Activated CD4-positive, alpha-beta T cell treated with anti-CD3 and anti-CD28 coated beads for 36 hours (primary cell): ENCODE results near the gene OGDH. TPM values are rescaled to one million over a fixed set of nuclear protein-coding genes. Genes with fewer than 3 reads are reported as not detected.

Experiments
- ATAC-seq: fragments of 200-7000 bp; cut with Tn5 transposase; one replicate; pipeline ENCODE4 v1.10.0; 2021; ENCODE audit warnings: mild to moderate bottlenecking, moderate library complexity
- CTCF ChIA-PET: fragments of 350-600 bp; sonication (Branson Sonifier 250); formaldehyde crosslinking; loops from one replicate; lab custom pipeline; 2021; ENCODE audit warnings: antibody characterized with exemption; lab: Charles Lee
- POLR2A ChIA-PET: fragments of 350-600 bp; sonication (Branson Sonifier 250); formaldehyde crosslinking; loops from one replicate; lab custom pipeline; 2021; ENCODE audit warnings: antibody characterized with exemption, inconsistent platforms; lab: Charles Lee
- DNase-seq: peaks from one replicate; pipeline ENCODE4 v3.0.0-alpha.2; 2020
- H3K27ac Mint-ChIP-seq: one replicate; pipeline ENCODE4 v1.8.0; 2021; ENCODE audit warnings: mixed read lengths
- H3K27me3 Mint-ChIP-seq: one replicate; pipeline ENCODE4 v1.8.0; 2021; ENCODE audit warnings: mixed read lengths
- H3K36me3 Mint-ChIP-seq: one replicate; pipeline ENCODE4 v1.8.0; 2021; ENCODE audit warnings: low read depth, mixed read lengths
- H3K4me1 Mint-ChIP-seq: one replicate; pipeline ENCODE4 v1.8.0; 2021; ENCODE audit warnings: mixed read lengths
- H3K4me3 Mint-ChIP-seq: one replicate; pipeline ENCODE4 v1.8.0; 2021; ENCODE audit warnings: mild to moderate bottlenecking, moderate library complexity, mixed read lengths
- H3K9me3 Mint-ChIP-seq: one replicate; pipeline ENCODE4 v1.8.0; 2021; ENCODE audit warnings: low read depth, mixed read lengths
- intact Hi-C, 2 experiments: fragments of 100-400 bp; cut with DNase I in 1 of 2; cut with micrococcal nuclease in 1 of 2; formaldehyde crosslinking; loops; one replicate each; pipeline versions ENCODE4 v1.14.2 to v1.15.1; 2022 to 2024; cut with DNase I, micrococcal nuclease
- total RNA-seq, 2 experiments: library from RNA; stranded (reverse); gene quantifications; one replicate each; pipeline ENCODE4 v1.2.3, GENCODE V29; 2021

OGDH gene
- total RNA-seq, 2 experiments from 2014 or later = 80.3 to 90.1 TPM

DNA sequence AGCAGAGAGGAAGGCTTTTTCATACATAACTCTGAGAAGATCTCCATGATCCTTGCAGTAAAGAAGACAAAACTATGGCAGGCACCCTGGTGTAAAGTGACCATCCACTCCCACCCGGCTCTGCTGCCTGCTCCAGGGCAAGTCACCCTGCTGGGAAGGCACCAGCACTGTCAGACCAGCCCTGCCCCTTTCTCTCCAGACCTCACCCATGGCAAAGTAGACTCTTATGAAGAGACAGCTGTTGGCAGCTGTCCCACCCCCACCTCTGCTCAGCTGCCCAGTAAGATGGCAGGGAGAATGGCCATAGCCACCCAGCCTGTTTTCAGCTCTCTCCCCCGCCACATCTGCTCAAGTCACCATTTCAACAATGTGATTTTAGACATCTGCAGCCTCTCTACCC lies 133.6 kb downstream of the OGDH start:
- H3K27ac Mint-ChIP-seq = no peak overlapping the region
- peaks cover 12% of the 10 kb centered on the region for H3K4me1 Mint-ChIP-seq
- H3K4me3 Mint-ChIP-seq = no peak overlapping the region
- no peaks in the 10 kb centered on the region for H3K36me3 Mint-ChIP-seq
- ATAC-seq (no peak), DNase-seq (no peak)
- no peaks in the 10 kb centered on the region for H3K27me3 Mint-ChIP-seq
- no peaks in the 10 kb centered on the region for H3K9me3 Mint-ChIP-seq
- ChIA-PET CTCF (interaction anchor here (0.6 kb wide), 1 partner anchor 1090 kb away, joined by 3 read pairs; no protein-coding TSS in a partner anchor), POLR2A (no interaction called here)
- intact Hi-C loops = no loop called here

DNA sequence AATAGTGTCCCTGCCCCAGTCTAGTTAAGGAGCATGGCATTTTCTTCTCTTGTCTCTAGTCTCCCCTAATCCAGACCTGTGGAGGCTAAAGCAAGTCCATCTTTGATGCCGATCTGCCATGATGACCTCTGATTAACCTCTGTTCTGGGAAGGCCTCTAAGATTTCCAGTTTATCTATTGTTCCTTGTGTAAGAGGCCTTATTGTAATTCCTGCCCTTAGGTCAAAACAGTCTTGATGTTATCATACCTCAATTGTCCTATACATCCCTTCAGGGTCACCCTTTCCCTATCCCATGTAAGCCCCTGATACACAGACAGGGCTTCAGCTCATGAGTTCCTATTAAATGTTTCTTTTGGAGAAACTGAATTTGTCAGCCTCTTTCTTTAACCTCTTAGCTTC lies 137.3 kb downstream of the OGDH start:
- ATAC-seq = no peak
- no peaks in the 10 kb centered on the region for H3K27me3 Mint-ChIP-seq
- ChIA-PET CTCF (no interaction called here), POLR2A (no interaction called here)
- no peak overlapping the region for H3K27ac Mint-ChIP-seq
- no peaks in the 10 kb centered on the region for H3K36me3 Mint-ChIP-seq
- peaks cover 6% of the 10 kb centered on the region for H3K4me1 Mint-ChIP-seq
- intact Hi-C loops = no loop called here
- H3K9me3 Mint-ChIP-seq = no peaks in the 10 kb centered on the region
- no peak for DNase-seq
- no peak overlapping the region for H3K4me3 Mint-ChIP-seq

DNA sequence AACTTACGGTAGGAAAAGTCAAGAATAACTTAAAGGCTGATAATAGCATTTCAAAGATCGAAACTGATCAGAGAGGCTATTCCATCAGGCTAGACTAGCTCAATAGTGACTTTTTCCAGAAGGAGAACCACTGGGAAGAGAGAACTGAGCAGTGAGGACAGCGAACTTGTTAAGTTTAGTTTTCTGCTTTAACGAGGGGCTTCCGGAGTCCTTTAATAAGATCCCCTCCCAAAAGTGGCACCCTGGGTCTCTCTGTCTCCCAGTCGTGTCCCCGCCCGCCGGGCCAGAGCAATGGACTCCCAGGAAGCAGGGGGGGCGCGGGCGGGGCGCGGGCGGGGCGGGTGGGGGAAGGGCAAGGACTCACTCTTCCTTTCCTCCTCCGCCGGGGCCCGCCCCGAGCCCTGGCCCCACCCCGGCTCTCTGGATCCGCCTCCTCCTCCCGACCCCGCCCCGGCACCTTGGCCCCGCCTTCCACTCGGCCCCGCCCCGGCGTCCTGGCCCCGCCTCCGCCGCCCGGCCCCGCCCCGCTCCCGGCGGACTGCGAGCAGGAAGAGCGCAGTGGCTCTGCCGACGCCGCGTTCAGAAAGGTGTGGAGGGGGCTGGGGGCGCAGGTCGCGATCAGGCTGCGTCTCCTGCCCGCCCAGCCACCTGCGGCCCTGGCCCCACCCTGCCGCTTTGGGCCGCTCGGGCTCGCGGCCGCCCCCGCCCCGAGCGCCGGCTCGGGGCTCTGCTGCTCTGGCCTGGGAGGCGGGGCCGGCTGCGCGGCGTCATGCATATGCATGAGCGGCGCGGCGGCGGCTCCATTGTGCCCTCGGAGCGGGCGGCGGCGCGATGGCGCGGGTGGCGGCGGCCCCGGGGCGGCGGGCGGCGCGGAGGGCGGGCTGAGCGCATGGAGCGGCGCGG lies 141.9 kb downstream of the OGDH start, which contains the start of gene ZMIZ2:
Gene ZMIZ2, plus strand, starts transcription at position 803 of the 903 bp plus-strand sequence. CDS start 7,403 bp downstream, outside the sequence.
- CTCF ChIA-PET = interaction anchor here (1.0 kb wide), 2 partner anchors 10 to 13 kb away, joined by 4 to 5 read pairs; no protein-coding TSS in a partner anchor
- no peaks in the 10 kb centered on the region for H3K9me3 Mint-ChIP-seq
- intact Hi-C loops = loop anchor here (1.0 to 5.0 kb wide), 18 partner anchors 13 to 666 kb away; partner anchors contain the start of genes PPIA (in 2 of the 2), PURB (in 2 of the 2), TMED4 (in 2 of the 2) and H2AZ2 (in 1 of the 2)
- ATAC-seq (peak; percentile 87), DNase-seq (peak; percentile 97)
- H3K27ac Mint-ChIP-seq = peak within 1 kb of the TSS; percentile 97
- H3K4me3 Mint-ChIP-seq = peak within 1 kb of the TSS; percentile 78
- POLR2A ChIA-PET = interaction anchor here (1.5 to 2.3 kb wide), 2 partner anchors 49 to 142 kb away, joined by 7 to 8 read pairs; partner anchors contain the start of gene OGDH
- H3K27me3 Mint-ChIP-seq = no peaks in the 10 kb centered on the region
- H3K36me3 Mint-ChIP-seq = peaks cover 18% of the 10 kb centered on the region
- H3K4me1 Mint-ChIP-seq = peaks cover 31% of the 10 kb centered on the region

DNA sequence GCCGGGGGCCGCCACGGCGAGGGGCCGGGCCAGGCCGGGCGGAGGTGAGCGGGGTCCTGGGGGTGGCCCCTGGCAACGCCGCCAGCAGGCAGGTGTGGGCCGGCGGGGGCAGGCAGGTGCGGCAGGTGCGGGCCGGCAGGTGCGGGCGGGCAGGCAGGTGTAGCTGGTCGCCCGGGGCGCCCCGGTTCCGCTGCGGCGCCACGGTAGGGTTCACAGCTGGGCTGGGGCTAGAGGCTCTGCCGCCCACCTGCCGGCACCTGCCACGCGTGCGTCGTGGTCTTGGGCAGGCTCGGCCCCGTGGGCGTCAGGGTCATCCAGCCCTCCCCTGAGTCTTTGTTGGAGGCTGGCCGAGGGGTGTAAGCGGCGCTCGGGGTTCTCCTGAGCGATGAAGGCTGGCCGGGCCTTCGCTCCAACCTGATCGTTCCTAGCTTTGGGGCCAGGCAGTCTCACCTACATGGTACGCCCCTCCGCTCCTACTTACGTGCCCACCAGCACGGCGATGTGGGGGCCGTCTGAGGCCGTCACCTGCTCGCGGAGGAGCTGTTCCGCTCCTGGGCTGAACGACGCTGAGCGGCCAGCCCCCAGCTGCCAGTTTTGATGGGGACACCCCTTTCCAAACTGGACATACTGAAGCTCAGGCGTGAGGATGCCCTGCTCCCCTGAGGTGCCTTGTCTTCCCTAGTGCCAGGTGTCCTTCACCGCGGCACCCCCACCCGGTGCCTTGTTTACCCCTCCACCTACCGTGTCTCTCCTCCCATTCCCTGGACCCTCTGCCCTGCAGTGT lies 142.7 kb downstream of the OGDH start:
- ATAC-seq (no peak), DNase-seq (peak; percentile 50)
- ChIA-PET CTCF (interaction anchor here (0.9 to 1.8 kb wide), 2 partner anchors 111 to 142 kb away, joined by 3 to 5 read pairs; no protein-coding TSS in a partner anchor), POLR2A (interaction anchor here (0.6 to 2.3 kb wide), 6 partner anchors 13 to 175 kb away, joined by 3 to 8 read pairs (median 4); partner anchors contain the start of genes DDX56, OGDH and TMED4)
- Mint-ChIP-seq H3K27ac (peak overlapping the region; percentile 78), H3K36me3 (peaks cover 18% of the 10 kb centered on the region), H3K4me3 (peak overlapping the region; percentile 78), H3K9me3 (no peaks in the 10 kb centered on the region), H3K4me1 (peaks cover 35% of the 10 kb centered on the region), H3K27me3 (no peaks in the 10 kb centered on the region)
- intact Hi-C loops = loop anchor here (1.0 to 5.0 kb wide), 18 partner anchors 14 to 667 kb away; partner anchors contain the start of genes PPIA (in 2 of the 2), PURB (in 2 of the 2), TMED4 (in 2 of the 2) and H2AZ2 (in 1 of the 2)

DNA sequence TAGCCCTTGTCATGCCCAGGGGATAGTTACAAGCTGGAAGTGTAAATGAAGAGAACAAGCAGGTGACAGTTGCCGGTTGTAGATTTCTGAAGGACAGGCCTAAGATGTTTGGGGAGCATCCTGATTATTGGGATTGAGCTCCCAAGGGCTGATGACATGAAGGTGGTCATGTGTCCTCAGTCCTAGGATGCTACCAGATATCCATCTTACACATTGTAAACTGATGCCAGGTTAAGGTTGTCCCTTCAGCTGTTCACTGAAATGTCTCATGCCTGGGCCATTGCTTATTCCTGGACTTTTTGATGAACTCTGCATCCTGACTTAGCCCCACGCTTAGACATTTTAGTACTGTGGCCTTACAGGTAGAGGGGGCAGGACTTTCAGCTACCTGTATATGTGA lies 143.6 kb downstream of the OGDH start:
- H3K27me3 Mint-ChIP-seq = no peaks in the 10 kb centered on the region
- H3K9me3 Mint-ChIP-seq = no peaks in the 10 kb centered on the region
- POLR2A ChIA-PET = interaction anchor here (0.5 to 2.3 kb wide), 6 partner anchors 14 to 144 kb away, joined by 3 to 8 read pairs (median 4); partner anchors contain the start of gene OGDH
- H3K27ac Mint-ChIP-seq = peak overlapping the region; percentile 78
- intact Hi-C loops = loop anchor here (2.0 to 5.0 kb wide), 5 partner anchors 99 to 549 kb away; partner anchors contain the start of genes H2AZ2 (in 1 of the 2), PURB (in 1 of the 2), TMED4 (in 1 of the 2) and YKT6 (in 1 of the 2)
- H3K4me3 Mint-ChIP-seq = peak overlapping the region; percentile 78
- H3K4me1 Mint-ChIP-seq = peaks cover 38% of the 10 kb centered on the region
- CTCF ChIA-PET = interaction anchor here (0.8 to 1.8 kb wide), 4 partner anchors 18 to 143 kb away, joined by 3 to 5 read pairs (median 4); no protein-coding TSS in a partner anchor
- peaks cover 18% of the 10 kb centered on the region for H3K36me3 Mint-ChIP-seq
- ATAC-seq = no peak
- DNase-seq = no peak

DNA sequence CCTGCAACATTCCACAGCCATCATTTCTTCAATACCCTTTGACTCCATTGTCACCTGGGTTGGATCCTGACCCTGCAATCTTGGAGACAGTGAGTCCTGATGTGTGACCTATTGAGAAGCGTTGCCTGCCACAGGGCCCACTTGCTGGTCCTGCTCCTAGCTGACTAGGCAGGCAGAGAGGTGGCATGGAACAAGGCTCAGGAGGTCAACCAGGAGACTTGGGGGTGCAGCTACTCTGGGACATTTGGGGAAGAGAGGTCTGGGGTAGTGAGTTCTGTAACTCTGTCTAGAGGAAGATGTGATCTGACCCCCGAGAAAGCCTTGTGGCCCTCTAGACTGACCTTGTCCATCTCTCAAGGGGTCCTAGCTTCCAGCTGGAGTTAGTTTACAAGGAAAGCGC lies 144.0 kb downstream of the OGDH start:
- peaks cover 40% of the 10 kb centered on the region for H3K4me1 Mint-ChIP-seq
- peak overlapping the region; percentile 78 for H3K27ac Mint-ChIP-seq
- no peak for DNase-seq
- H3K36me3 Mint-ChIP-seq = peaks cover 18% of the 10 kb centered on the region
- ChIA-PET CTCF (interaction anchor here (0.6 to 1.8 kb wide), 5 partner anchors 17 to 180 kb away, joined by 3 to 5 read pairs (median 4); no protein-coding TSS in a partner anchor), POLR2A (interaction anchor here (0.5 to 2.3 kb wide), 6 partner anchors 15 to 254 kb away, joined by 3 to 7 read pairs (median 4); partner anchors contain the start of gene OGDH)
- no peak for ATAC-seq
- H3K27me3 Mint-ChIP-seq = no peaks in the 10 kb centered on the region
- H3K4me3 Mint-ChIP-seq = peak overlapping the region; percentile 78
- H3K9me3 Mint-ChIP-seq = no peaks in the 10 kb centered on the region
- intact Hi-C loops = loop anchor here in 1 of 2 experiments (2.0 kb wide), 1 partner anchor 98 kb away; the partner anchor contains the start of gene H2AZ2

DNA sequence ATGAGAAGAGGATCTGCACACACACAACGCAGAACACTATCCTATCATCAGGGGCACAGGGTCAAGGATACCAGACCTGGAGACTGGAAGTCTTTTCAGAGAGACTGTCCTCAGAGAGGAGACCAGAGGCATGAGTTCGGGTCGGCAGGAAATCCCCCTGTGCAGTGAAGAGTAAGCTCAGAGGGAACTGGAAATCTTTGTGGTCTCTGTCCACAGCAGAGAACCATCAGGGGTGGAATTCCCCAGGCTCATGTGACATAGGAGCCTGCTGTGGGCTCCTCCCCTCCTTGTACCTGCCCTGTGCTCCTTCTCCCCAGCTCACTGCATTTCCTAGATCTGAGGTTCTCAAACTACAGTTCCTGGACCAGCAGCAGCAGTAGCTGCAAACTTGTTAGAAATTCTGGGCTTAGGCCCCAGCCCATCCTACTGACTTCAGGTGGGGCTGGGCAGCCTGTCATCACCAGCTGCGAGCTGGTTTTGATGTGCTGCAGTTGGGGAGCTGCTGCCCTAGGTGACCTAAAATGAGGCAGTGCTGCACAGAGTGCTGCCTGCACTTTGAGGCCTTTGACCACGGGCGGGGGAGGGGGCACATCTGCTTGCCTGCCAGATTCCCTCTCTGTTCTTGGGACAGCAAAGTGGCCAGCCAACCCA lies 144.6 kb downstream of the OGDH start:
- peak overlapping the region; percentile 78 for H3K4me3 Mint-ChIP-seq
- H3K9me3 Mint-ChIP-seq = no peaks in the 10 kb centered on the region
- CTCF ChIA-PET = interaction anchor here (0.6 to 1.8 kb wide), 5 partner anchors 16 to 180 kb away, joined by 3 to 5 read pairs (median 4); no protein-coding TSS in a partner anchor
- peaks cover 40% of the 10 kb centered on the region for H3K4me1 Mint-ChIP-seq
- no peaks in the 10 kb centered on the region for H3K27me3 Mint-ChIP-seq
- POLR2A ChIA-PET = interaction anchor here (0.6 to 2.3 kb wide), 2 partner anchors 145 to 253 kb away, joined by 3 to 7 read pairs; partner anchors contain the start of gene OGDH
- intact Hi-C loops = loop anchor here (1.0 to 2.0 kb wide), 2 partner anchors 98 to 135 kb away; partner anchors contain the start of gene H2AZ2 (in 1 of the 2)
- ATAC-seq = peak; percentile 55
- peak overlapping the region; percentile 78 for H3K27ac Mint-ChIP-seq
- DNase-seq = peak; percentile 70
- peaks cover 18% of the 10 kb centered on the region for H3K36me3 Mint-ChIP-seq

DNA sequence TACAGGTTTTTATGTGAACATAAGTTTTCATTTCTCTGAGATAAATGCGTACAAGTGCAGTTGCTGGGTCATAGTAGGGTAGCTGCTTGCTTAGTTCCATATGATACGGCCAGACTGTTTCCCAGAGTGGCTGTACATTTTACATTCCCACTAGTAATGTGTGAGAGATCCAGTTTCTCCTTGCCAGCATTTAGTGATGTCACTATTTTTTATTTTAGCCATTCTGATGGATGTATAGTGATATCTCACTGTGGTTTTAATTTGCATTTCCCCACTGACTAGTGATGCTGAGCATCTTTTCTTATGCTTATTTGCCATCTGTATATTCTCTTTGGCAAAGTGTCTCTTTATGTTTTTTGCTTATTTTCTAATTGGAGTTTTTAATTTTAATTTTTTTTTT lies 146.4 kb downstream of the OGDH start:
- no peak for DNase-seq
- Mint-ChIP-seq H3K9me3 (no peaks in the 10 kb centered on the region), H3K36me3 (peaks cover 18% of the 10 kb centered on the region), H3K27ac (peak overlapping the region; percentile 51), H3K4me3 (no peak overlapping the region), H3K4me1 (peaks cover 36% of the 10 kb centered on the region), H3K27me3 (no peaks in the 10 kb centered on the region)
- ChIA-PET CTCF (no interaction called here), POLR2A (no interaction called here)
- intact Hi-C loops = no loop called here
- ATAC-seq = no peak

DNA sequence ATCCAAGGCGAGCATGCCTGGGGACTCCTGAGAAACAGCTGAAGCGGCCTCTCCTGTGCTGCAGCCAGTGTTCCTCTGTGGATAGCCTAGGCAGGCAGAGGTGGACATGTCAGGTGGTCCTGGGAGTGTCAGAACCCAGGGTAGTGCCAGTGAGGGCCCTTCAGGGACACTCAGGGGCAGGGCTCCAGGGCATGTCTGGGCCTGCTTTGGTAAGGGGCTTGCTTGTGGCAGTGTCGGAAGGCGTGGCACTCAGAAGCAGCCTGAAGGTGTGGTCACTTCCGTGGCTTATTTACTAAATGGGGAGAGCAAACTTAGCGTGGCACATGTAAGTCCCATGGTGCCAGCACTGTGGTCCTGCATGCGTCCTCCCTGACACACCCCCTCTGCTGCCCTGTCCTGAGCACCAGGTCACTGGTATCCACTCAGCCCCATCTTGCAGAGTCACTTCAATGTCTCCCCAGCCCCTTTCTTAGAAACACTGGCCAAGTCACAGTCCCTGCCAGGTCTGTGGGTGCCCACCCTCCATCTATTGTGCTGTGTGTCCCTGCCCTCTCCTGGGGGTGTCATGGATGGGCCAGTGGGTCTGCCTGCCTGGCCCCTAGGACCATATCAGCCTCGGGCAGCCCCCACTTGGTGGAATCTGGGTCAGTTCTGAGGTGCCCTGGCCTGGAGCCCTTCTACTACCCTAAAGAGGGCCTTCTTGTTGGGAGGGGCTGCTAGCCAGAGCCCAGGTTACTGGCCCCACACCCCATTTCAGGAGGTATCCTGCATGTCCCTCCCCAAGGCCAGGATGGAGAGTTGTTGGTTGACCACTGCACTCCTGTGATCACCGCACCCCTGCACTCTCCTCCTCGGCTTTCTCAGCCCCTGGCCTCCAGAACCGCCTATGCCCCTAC lies 148.6 kb downstream of the OGDH start:
- Mint-ChIP-seq H3K4me1 (peaks cover 29% of the 10 kb centered on the region), H3K4me3 (no peak overlapping the region), H3K27ac (peak overlapping the region; percentile 55), H3K9me3 (no peaks in the 10 kb centered on the region), H3K27me3 (no peaks in the 10 kb centered on the region), H3K36me3 (peaks cover 24% of the 10 kb centered on the region)
- ChIA-PET POLR2A (no interaction called here), CTCF (interaction anchor here (0.6 kb wide), 1 partner anchor 241 kb away, joined by 3 read pairs; no protein-coding TSS in a partner anchor)
- DNase-seq = no peak
- no peak for ATAC-seq
- intact Hi-C loops = no loop called here
